PC-3 (cell line): ENCODE results near the gene OPTN. TPM values are rescaled to one million over a fixed set of nuclear protein-coding genes. Genes with fewer than 3 reads are reported as not detected.

Experiments used
- ATAC-seq: fragments of 200-7000 bp; cut with Tn5 transposase; 2 replicates; pipeline ENCODE4 v1.9.1; 2020; ENCODE audit warnings: mild to moderate bottlenecking, moderate library complexity
- BruUV-seq: library from RNA; stranded (reverse); fragments of 400-500 nt; replicated peaks from 2 replicates; lab custom pipeline; 2021; lab: Mats Ljungman, UMichigan
- CTCF ChIA-PET: fragments of 300-600 bp; sonication (Branson Sonifier 250); formaldehyde crosslinking; loops from one replicate; lab custom pipeline; 2022; ENCODE audit warnings: antibody characterized with exemption; lab: Charles Lee
- POLR2A ChIA-PET: fragments of 300-600 bp; sonication (Branson Sonifier 250); formaldehyde crosslinking; loops from one replicate; lab custom pipeline; 2022; ENCODE audit warnings: antibody characterized with exemption; ENCODE audit not compliant: unreplicated experiment; lab: Charles Lee
- DNase-seq: peaks from one replicate; pipeline ENCODE4 v3.0.0-alpha.2; 2015
- H2AFZ ChIP-seq: fragments of 300-600 bp; sonication (generic); 2 replicates; pipeline ENCODE4 v1.6.0; 2016; ENCODE audit warnings: antibody characterized with exemption, low read length
- H3F3A ChIP-seq: fragments of 300-600 bp; sonication (generic); one replicate; pipeline ENCODE4 v1.6.0; 2017; ENCODE audit warnings: antibody characterized with exemption, low read length, control low read depth, mild to moderate bottlenecking; ENCODE audit not compliant: unreplicated experiment
- H3K27ac ChIP-seq: fragments of 300-600 bp; sonication (generic); 2 replicates; pipeline ENCODE4 v1.5.1; 2016; ENCODE audit warnings: mild to moderate bottlenecking, low read length
- H3K27me3 ChIP-seq: fragments of 300-600 bp; sonication (generic); 2 replicates; pipeline ENCODE4 v1.6.1; 2016; ENCODE audit warnings: low read length, mixed read lengths
- H3K36me3 ChIP-seq: fragments of 300-600 bp; sonication (generic); 2 replicates; pipeline ENCODE4 v1.6.1; 2016; ENCODE audit warnings: low read depth, mixed run types, low read length, mixed read lengths
- H3K4me1 ChIP-seq: fragments of 300-600 bp; sonication (generic); 2 replicates; pipeline ENCODE4 v1.5.1; 2016; ENCODE audit warnings: low read length; ENCODE audit not compliant: insufficient read depth
- H3K4me2 ChIP-seq: fragments of 300-600 bp; sonication (generic); 2 replicates; pipeline ENCODE4 v1.6.0; 2016; ENCODE audit warnings: low read length
- H3K4me3 ChIP-seq: fragments of 300-600 bp; sonication (generic); 2 replicates; pipeline ENCODE4 v1.5.1; 2016; ENCODE audit warnings: mild to moderate bottlenecking, low read length, mixed read lengths
- H3K79me2 ChIP-seq: fragments of 300-600 bp; sonication (generic); 2 replicates; pipeline ENCODE4 v1.6.1; 2017; ENCODE audit warnings: low read length, mixed read lengths
- H3K9ac ChIP-seq: fragments of 300-600 bp; sonication (generic); 2 replicates; pipeline ENCODE4 v1.6.0; 2016; ENCODE audit warnings: mild to moderate bottlenecking, low read length
- H3K9me2 ChIP-seq: fragments of 300-600 bp; sonication (generic); replicated peaks from 2 replicates; pipeline ENCODE4 v1.6.1; 2016; ENCODE audit warnings: mixed run types, low read length, mixed read lengths
- H3K9me3 ChIP-seq: fragments of 300-600 bp; sonication (generic); 2 replicates; pipeline ENCODE4 v1.6.1; 2016; ENCODE audit warnings: low read length, mixed read lengths
- H4K20me1 ChIP-seq: fragments of 300-600 bp; sonication (generic); 2 replicates; pipeline ENCODE4 v1.6.1; 2016; ENCODE audit warnings: low read length, mixed read lengths
- CTCF ChIP-seq: fragments of 300-600 bp; sonication (generic); conservative IDR thresholded peaks from 2 replicates; pipeline ENCODE4 v1.5.1; 2017; ENCODE audit warnings: antibody characterized with exemption, low read depth, mild to moderate bottlenecking, low read length
- EZH2 ChIP-seq: fragments of 300-600 bp; sonication (generic); IDR thresholded peaks from one replicate; pipeline ENCODE4 v1.6.1; 2017; ENCODE audit warnings: antibody characterized with exemption, mild to moderate bottlenecking, low read length; ENCODE audit not compliant: unreplicated experiment
- EZH2phosphoT487 ChIP-seq: fragments of 300-600 bp; sonication (generic); IDR thresholded peaks from 2 replicates; pipeline ENCODE4 v1.6.1; 2018; ENCODE audit warnings: mild to moderate bottlenecking, antibody characterized with exemption, low read length, borderline replicate concordance
- intact Hi-C: fragments of 100-400 bp; cut with micrococcal nuclease; formaldehyde crosslinking; loops from 2 replicates; pipeline ENCODE4 v1.9.0; 2023
- total RNA-seq: library from RNA; depleted of rRNA; stranded (reverse); fragments of >200 nt; gene quantifications from 2 replicates; pipeline ENCODE4 v1.2.3, GENCODE V29; 2014

Gene OPTN
- total RNA-seq, 1 experiment from 2014 or later = 7.9 TPM

- no TSS peak for BruUV-seq
- DNase-seq = no peak
- Histone ChIP-seq H3K27ac (no peak overlapping the region), H4K20me1 (no peaks in the 10 kb centered on the region), H3K4me1 (no peaks in the 10 kb centered on the region), H3K27me3 (no peaks in the 10 kb centered on the region), H3K9ac (no peak overlapping the region), H3K79me2 (peaks cover 8% of the 10 kb centered on the region), H3K4me2 (no peak overlapping the region), H3K9me2 (no peaks in the 10 kb centered on the region), H3K36me3 (no peaks in the 10 kb centered on the region; the same call in 1 of the 2 replicates), H2AFZ (no peak overlapping the region), H3F3A (no peaks in the 10 kb centered on the region), H3K9me3 (no peaks in the 10 kb centered on the region), H3K4me3 (no peak overlapping the region)
- CTCF ChIA-PET = no interaction called here
- TF ChIP-seq CTCF (no peak), EZH2phosphoT487 (no peak), EZH2 (no peak)
- POLR2A ChIA-PET = no interaction called here
- ATAC-seq = no peak
- intact Hi-C loops = no loop called here
These were observed 68.8 kb downstream of the OPTN start for GRCh38 chr10:13168781-13169180.

- no TSS peak for BruUV-seq
- POLR2A ChIA-PET = no interaction called here
- intact Hi-C loops = no loop called here
- no peaks in the 10 kb centered on the region for H4K20me1 ChIP-seq
- no peaks in the 10 kb centered on the region; the same call in 1 of the 2 replicates for H3K36me3 ChIP-seq
- H3K9ac ChIP-seq = no peak overlapping the region
- DNase-seq (no peak), ATAC-seq (no peak)
- no peak overlapping the region for H3K27ac ChIP-seq
- no peaks in the 10 kb centered on the region for H3K79me2 ChIP-seq
- no peak overlapping the region for H3K4me2 ChIP-seq
- no peak overlapping the region for H2AFZ ChIP-seq
- CTCF ChIA-PET = no interaction called here
- H3K9me3 ChIP-seq = no peaks in the 10 kb centered on the region
- H3F3A ChIP-seq = no peaks in the 10 kb centered on the region
- H3K27me3 ChIP-seq = no peaks in the 10 kb centered on the region
- H3K4me1 ChIP-seq = no peaks in the 10 kb centered on the region
- H3K9me2 ChIP-seq = no peaks in the 10 kb centered on the region
- no peak overlapping the region for H3K4me3 ChIP-seq
- TF ChIP-seq CTCF = no peak
- no peak for TF ChIP-seq EZH2
- no peak for TF ChIP-seq EZH2phosphoT487
These were observed 73.7 kb downstream of the OPTN start for GRCh38 chr10:13173616-13174015.

GRCh38 chr10:13180788-13181187 lies 80.8 kb downstream of the OPTN start:
- POLR2A ChIA-PET = no interaction called here
- no peak for ATAC-seq
- no TSS peak for BruUV-seq

More at GRCh38 chr10:13180788-13181187, 80.8 kb downstream of the OPTN start:
- no peaks in the 10 kb centered on the region for H3K9me2 ChIP-seq
- TF ChIP-seq EZH2phosphoT487 (no peak), CTCF (no peak), EZH2 (no peak)
- H2AFZ ChIP-seq = no peak overlapping the region
- H3K4me1 ChIP-seq = no peaks in the 10 kb centered on the region
- DNase-seq = no peak
- H3K4me3 ChIP-seq = no peak overlapping the region
- intact Hi-C loops = no loop called here
- no peaks in the 10 kb centered on the region; the same call in 1 of the 2 replicates for H3K36me3 ChIP-seq
- no peaks in the 10 kb centered on the region for H3F3A ChIP-seq
- no peaks in the 10 kb centered on the region for H3K9me3 ChIP-seq
- CTCF ChIA-PET = no interaction called here
- H3K4me2 ChIP-seq = no peak overlapping the region
- no peaks in the 10 kb centered on the region for H3K27me3 ChIP-seq
- no peak overlapping the region for H3K27ac ChIP-seq
- H4K20me1 ChIP-seq = no peaks in the 10 kb centered on the region
- H3K79me2 ChIP-seq = no peaks in the 10 kb centered on the region
- no peak overlapping the region for H3K9ac ChIP-seq
